Muscle of arm (tissue), 14 donors: Measurements from ENCODE around the gene HERC2. TPM values are rescaled to one million over a fixed set of nuclear protein-coding genes. Genes with fewer than 3 reads are reported as not detected.
"Not testable (repeated sequence)": the region's sequence is repeated elsewhere in the genome, so short reads cannot be mapped to it uniquely, and the experiment has no call there.

Experiments
- DNase-seq: peaks from one replicate; pipeline ENCODE4 v3.0.0-alpha.2; 2013
- long read RNA-seq, 11 donors: transcript quantifications; one replicate each; lab custom pipeline, GENCODE V29; 2026
- polyA plus RNA-seq, 12 donors: library from polyadenylated mRNA; unstranded; fragments of 120-200 nt; gene quantifications; one replicate each; pipeline ENCODE4 v1.2.1, GENCODE V29; 2013; ENCODE audit not compliant: insufficient read length in 12 of 12

The HERC2 gene
- 10 to 100 TPM in 11 of 12 donors, not detected in 1; 30.9 to 66.8 (median 36.6) TPM for polyA plus RNA-seq
- long read RNA-seq, donor 1, partial matches to known transcripts: 16 of 17 reads
- long read RNA-seq, donor 1, other reads (novel, unspliced or antisense): 0 of 17 reads
- long read RNA-seq, donor 2, partial matches to known transcripts: 6 of 6 reads
- long read RNA-seq, donor 2, other reads (novel, unspliced or antisense): 0 of 6 reads
- long read RNA-seq, donor 3: 0 reads
- long read RNA-seq, donor 4, partial matches to known transcripts: 0 of 1 reads
- long read RNA-seq, donor 4, other reads (novel, unspliced or antisense): 0 of 1 reads
- long read RNA-seq, donor 5, partial matches to known transcripts: 5 of 6 reads
- long read RNA-seq, donor 5, other reads (novel, unspliced or antisense): 0 of 6 reads
- long read RNA-seq, donor 6: 0 reads
- long read RNA-seq, donor 7, partial matches to known transcripts: 0 of 2 reads
- long read RNA-seq, donor 7, other reads (novel, unspliced or antisense): 0 of 2 reads
- long read RNA-seq, donor 8, partial matches to known transcripts: 22 of 25 reads
- long read RNA-seq, donor 8, other reads (novel, unspliced or antisense): 0 of 25 reads
- long read RNA-seq, donor 9, partial matches to known transcripts: 0 of 1 reads
- long read RNA-seq, donor 9, other reads (novel, unspliced or antisense): 0 of 1 reads
- long read RNA-seq, donor 10, partial matches to known transcripts: 6 of 6 reads
- long read RNA-seq, donor 10, other reads (novel, unspliced or antisense): 0 of 6 reads
- long read RNA-seq, donor 11, partial matches to known transcripts: 7 of 8 reads
- long read RNA-seq, donor 11, other reads (novel, unspliced or antisense): 0 of 8 reads

- DNase-seq: not testable (repeated sequence)
These were observed at the start of gene HERC2 for GRCh38 chr15:28322129-28322588. HERC2 (minus strand) TSS chr15:28322179; CDS start chr15:28321433, 746 bp downstream.

- not testable (repeated sequence) for DNase-seq
These were observed 43.5 kb upstream of the HERC2 start for GRCh38 chr15:28365502-28365901.

GRCh38 chr15:28357984-28358383, 36.0 kb upstream of the HERC2 start, which contains the start of gene GOLGA6L24:
GOLGA6L24 (minus strand) TSS chr15:28358084; CDS start chr15:28358023, 61 bp downstream.
- not testable (repeated sequence) for DNase-seq

- not testable (repeated sequence) for DNase-seq
These were observed 461 bp downstream of the HERC2 start for GRCh38 chr15:28321358-28322078.

DNA sequence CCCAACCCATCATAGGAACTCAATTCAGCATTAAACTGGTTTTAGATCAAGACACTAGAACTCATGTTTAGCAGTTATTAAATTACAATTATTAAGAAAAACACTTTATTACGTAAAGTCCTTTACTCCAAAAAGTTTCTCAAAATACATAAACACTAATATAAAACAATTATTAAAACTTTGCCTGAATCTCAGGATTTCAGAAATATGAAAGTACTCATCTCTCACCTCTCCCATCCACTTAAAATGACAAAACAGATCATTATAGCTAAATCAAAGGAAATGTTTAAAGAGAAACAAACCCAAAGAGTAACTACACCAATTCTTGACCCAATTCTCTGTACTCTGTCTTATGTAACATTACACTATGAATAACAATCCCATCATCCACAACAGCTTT, 2.3 kb downstream of the HERC2 start:
- not testable (repeated sequence) for DNase-seq

DNA sequence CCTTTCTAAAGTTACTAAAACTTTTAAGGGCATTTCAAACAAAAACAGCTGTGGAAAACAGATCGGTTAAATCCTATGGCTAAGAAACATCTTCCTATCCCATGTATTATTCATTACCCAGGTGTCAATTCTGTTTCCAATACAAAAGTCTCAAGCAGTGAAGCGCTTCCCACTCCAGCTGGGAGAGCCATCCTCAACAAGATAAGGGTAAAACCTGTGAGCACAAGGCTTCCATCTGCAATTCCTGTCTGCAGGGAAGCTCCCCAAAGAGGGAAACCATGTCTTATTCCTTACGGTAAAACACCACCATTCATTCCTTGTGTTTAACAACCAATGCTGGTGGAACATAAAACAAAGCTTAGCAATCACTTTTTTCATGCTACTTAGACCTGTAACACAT, 3.2 kb downstream of the HERC2 start:
- DNase-seq: not testable (repeated sequence)

- DNase-seq: not testable (repeated sequence)
These were observed 3.9 kb downstream of the HERC2 start for GRCh38 chr15:28318122-28318521.

- DNase-seq: not testable (repeated sequence)
These were observed 5.0 kb downstream of the HERC2 start for GRCh38 chr15:28316958-28317357.

GRCh38 chr15:28310454-28310853, 11.5 kb downstream of the HERC2 start:
- DNase-seq: not testable (repeated sequence)

- DNase-seq: not testable (repeated sequence)
These were observed 13.3 kb downstream of the HERC2 start for GRCh38 chr15:28308718-28309117.

DNA sequence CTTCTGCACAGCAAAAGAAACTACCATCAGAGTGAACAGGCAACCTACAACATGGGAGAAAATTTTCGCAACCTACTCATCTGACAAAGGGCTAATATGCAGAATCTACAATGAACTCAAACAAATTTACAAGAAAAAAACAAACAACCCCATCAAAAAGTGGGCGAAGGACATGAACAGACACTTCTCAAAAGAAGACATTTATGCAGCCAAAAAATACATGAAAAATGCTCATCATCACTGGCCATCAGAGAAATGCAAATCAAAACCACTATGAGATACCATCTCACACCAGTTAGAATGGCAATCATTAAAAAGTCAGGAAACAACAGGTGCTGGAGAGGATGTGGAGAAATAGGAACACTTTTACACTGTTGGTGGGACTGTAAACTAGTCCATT, 16.3 kb downstream of the HERC2 start:
- DNase-seq: not testable (repeated sequence)

GRCh38 chr15:28297434-28297833, 24.5 kb downstream of the HERC2 start:
- not testable (repeated sequence) for DNase-seq

- not testable (repeated sequence) for DNase-seq
These were observed 25.2 kb downstream of the HERC2 start for GRCh38 chr15:28296814-28297213.

- not testable (repeated sequence) for DNase-seq
These were observed 26.9 kb downstream of the HERC2 start for GRCh38 chr15:28295009-28295563.

DNA sequence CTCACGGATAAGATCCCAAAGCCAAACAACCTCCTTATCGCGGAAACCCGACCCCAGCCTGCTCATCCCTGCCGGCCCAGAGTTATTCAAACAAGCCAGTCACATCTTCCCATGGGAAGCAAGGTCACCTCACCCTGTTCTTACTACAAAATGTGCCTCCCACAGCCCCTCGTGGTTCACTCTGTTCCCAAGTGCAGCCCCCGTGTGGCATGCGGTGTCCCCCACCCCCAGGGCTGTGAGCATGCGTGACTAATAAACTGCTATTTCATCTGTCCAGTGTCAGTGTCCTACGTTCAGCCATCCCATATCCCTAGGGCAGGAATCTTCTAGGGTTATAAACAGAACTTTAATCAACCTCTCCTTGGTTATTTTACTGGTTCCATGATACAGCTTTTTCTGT, 27.4 kb downstream of the HERC2 start:
- DNase-seq: not testable (repeated sequence)

DNA sequence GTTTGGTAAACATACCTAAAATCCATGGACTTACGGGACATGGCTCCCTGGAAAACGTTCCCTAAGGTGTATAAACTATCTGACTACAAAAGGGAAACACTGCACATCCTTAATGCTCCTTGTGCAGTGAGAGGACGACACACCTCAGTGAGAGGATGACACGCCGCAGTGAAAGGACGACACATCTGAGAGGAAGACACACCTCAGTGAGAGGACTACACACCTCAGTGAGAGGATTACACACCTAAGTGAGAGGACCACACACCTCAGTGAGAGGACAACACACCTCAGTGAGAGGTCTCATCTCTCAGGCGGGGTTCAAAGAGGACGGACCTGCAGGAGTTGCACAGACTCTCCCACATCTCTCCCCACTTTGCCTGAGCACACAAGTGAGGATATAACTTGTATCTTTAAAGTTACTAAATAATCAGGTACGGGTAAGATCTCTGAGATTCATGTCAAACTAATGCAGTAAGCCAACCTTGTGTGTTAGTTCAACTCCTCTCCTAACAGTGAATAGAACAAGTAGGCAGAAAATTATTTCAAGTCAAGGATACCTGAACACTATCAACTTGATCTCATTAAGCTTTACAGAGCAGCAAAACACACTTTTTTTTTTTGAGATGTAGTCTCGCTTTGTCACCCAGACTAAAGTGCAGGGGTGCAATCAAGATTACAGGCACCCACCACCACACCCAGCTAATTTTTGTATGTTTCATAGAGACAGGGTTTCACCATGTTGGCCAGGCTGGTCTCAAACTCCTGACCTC, 32.1 kb downstream of the HERC2 start:
- no peak for DNase-seq

- not testable (repeated sequence) for DNase-seq
These were observed 32.9 kb downstream of the HERC2 start for GRCh38 chr15:28288830-28289693.

- DNase-seq: not testable (repeated sequence)
These were observed 35.3 kb downstream of the HERC2 start for GRCh38 chr15:28286659-28287058.

- no peak for DNase-seq
These were observed 35.9 kb downstream of the HERC2 start for GRCh38 chr15:28286031-28286430.
